HG03439 (cell line): ENCODE data around the gene IFNA13.

Source experiments
- ATAC-seq: cut with Tn5 transposase; IDR thresholded peaks from one replicate; pipeline ENCODE4 v1.9.1; 2021; ENCODE audit warnings: mild to moderate bottlenecking, moderate library complexity; ENCODE audit not compliant: unreplicated experiment

Gene IFNA13

DNA sequence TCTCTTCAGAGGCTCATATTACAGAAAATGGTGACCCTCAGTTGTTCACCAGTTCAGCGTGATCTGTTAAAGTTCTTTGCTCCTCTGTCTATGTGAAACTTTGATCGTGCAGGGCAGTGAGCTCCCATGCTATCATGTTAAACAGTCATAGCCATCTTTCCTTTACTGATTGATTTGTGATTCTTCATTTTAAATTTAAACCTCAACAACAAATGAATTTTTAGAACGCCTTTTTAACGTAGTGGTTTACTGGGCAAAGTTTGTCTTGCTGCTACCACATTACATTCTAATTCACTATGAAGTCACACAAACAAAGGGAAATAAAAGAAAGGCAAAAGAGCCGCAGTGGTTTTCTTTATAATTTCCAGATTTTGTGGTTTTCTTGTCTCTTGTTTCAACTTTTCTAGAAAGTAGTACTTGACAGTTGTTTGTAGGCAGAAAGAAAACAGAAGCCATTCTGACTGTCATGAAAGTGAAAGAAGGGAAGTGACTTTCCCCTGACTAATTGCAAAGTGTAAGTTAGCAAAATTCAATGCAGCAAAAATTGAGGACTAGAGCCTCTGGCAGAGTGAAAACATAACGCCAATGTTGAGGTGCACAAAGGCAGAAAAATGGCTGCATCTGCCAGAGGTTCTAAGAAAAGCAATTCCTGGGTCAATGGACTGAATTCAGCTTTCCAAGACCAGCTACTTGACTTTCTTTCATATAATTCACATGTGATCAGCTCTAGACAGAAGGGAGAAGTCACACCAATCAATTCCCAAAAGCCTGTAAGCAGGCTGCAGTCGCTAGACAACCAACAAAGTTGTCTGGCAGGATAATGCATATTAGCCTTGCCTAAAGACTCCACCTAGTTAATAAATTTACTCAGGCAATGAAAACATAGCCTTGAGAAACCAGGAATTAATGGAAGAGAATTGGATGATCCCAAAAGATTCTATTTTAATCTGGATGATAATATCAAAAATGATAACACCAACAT lies 10.1 kb downstream of the IFNA13 start:
- peak; percentile 85 for ATAC-seq

DNA sequence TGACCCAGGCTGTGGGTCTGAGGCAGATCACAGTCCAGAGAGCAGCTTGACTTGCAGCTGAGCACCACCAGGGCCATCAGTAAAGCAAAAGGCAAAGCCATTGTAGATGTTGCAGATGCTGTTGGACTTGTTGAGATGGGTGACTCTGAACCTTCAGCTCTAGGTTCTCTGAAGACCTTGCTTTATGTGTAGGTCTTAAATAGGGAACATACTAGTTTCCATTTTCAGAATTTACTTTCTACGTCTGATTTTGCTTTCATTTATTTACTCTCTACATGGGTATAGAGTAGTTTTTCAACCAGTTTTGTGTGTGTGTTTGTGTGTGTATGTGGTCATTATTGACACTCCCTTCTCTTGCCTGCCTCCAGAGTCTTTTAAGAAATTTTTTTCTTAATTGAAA lies 17.1 kb downstream of the IFNA13 start, which contains the start of gene IFNA6:
Gene IFNA6, minus strand, starts transcription at position 101 of the 400 bp plus-strand sequence. Its CDS starts 0 bp downstream, at position 101.
- ATAC-seq = no peak

DNA sequence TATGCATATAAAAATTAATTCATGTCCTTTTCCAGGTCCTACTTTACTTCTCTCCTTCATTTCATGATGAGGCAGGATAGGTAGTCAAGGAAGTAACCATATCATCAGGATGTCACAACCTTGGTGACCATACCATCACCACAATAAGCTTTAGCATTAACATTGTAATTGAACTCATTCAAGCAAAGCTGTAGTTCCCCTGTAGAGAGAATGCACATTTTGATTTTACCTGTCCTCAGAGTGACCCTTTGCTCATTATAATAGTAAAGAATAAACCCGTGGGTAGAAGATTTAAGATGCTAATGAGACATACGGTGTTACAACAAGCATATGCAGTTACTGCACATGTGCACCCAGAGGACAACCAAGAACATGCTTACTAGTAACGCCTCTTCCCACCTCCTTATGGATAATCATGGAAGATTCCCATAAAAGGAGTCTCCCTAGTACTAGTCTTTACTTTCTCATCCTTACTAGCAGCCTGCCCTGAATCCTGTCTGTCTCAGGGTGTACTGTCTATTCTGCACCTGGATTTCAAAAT lies 19.4 kb downstream of the IFNA13 start:
- no peak for ATAC-seq

DNA sequence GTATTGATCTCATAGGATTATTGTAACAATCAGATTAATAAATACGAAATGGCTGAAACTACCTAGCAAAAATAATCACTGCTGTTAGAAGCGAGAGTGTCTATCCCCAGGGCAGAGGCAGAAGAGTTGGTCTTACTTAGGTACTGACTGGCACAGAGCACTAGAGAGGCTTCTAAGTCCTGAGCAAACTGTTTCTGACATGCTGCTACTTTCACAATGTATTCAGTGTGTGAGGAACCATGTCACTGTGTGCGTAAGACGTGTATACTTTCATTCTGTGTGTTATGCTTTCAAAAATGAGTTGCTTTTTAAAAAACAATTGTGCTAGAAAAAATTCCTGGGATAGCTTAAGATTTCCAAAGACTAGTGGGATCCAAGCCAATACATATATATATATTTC lies 27.1 kb downstream of the IFNA13 start:
- ATAC-seq = no peak

DNA sequence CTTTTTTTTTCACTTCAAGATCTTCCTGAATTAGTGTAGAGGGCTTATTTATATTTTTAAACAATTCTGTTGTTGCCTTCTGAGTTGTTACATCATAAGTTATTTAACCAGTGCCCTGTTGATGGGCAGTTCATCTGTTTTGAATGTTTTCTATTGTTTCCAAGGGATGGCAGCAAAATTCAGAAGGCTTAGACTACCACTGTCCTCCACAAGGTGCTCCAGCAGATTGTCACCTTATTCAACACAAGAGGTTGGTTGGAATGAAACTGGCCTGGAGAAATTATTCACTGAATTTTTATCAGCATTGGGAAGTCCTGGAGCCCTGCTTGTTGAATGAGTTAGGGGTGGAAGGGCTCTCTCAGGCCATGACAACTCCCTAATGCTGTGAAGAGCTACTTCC lies 31.4 kb downstream of the IFNA13 start:
- ATAC-seq = no peak

DNA sequence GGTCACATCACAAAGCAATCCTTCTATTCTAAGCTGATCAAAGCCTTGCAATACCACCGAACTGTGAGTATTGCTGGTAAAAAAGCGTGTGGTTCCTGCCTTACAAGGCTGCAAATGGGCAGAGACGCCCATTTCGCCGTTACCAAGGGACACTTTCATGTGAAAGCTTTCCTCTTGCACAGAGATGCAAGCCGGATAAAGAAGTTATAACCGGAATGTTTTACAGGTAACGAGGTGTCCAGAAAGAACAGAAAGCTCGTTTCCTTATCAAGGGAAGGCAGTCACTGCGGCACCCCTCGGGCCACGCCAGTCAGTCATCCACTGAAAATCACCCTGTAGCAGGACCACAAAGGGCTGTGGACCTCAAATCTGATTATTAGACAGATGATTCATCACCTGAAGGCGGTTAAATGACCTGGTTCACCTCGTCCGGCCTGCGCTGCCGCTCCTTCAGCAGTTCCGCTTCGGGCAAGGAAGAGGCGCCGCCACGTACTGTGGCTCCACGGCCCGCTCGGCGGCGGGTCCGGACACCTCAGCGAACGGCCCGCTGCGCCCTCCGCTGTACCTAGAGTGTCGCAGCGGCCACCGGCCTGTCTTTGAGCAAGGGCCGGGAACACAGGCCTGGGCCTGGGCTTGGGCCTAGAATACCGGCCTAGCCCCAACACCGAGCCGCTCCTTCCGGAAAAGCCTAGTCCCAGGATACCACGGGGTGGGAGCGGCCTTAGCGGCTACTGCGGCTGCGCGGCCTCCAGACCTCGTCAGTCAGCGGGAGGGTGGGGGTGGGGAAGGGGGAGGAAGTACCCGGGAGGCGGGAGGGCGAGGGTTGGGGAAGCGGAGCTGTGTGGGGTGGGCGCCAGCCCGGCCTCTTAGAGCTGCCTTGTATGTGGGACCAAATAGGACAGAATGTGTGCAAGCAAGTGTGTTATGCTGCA lies 32.9 kb downstream of the IFNA13 start, which contains the start of gene KLHL9:
Gene KLHL9, minus strand, starts transcription at position 704 of the 932 bp plus-strand sequence. Its CDS starts 545 bp downstream, at position 159.
- peak; percentile 90 for ATAC-seq

DNA sequence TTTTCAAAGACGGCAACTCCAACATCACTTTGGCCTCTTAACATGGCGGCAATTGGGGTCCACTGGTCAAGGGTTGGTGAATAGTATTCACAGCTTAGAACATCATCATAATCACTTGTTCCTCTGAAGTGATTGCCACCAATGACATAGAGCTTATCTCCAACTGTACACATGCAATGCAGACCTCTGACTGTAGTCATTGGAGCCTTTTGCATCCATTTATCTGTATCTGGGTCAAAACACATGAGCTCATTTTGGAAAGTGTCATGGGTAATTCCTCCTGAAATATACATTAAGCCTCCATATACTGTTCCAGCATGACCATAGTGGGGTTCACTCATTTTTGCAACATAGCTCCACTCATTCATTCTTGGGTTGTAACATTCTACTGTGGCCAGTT lies 34.6 kb downstream of the IFNA13 start:
- no peak for ATAC-seq

DNA sequence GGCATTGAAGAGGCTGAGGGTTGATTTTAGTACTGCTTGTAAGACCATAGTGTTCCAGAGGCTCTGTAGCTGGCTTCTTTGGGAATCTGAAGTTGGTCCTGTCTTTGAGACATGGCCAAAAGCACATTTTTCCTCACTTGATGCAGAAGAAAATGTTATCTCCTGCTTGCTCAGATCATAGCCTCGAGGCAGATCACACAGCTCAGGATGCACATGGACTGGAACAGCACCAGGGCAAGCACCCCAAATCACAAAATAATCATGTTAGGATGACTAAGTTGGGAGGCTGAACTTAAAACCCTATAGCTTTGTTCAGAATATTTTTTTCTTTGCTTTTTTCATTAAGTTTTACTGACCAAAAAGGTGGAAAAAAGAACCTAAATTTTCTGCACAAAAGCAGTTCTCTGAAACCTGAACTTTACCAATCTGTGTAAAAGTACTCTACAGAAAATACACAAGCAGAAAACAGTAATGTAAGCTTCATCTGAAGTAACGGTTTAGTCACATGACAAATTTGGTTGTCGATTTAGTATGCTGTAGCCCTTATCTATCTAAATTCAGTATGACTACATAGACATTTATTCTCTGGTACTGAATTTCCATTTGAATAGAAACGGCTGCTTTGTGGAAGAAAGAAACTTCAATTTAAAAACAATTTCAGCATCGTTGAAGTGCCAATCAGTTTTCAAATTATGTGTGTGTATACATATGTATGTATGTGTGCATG lies 36.0 kb downstream of the IFNA13 start:
- ATAC-seq = no peak

DNA sequence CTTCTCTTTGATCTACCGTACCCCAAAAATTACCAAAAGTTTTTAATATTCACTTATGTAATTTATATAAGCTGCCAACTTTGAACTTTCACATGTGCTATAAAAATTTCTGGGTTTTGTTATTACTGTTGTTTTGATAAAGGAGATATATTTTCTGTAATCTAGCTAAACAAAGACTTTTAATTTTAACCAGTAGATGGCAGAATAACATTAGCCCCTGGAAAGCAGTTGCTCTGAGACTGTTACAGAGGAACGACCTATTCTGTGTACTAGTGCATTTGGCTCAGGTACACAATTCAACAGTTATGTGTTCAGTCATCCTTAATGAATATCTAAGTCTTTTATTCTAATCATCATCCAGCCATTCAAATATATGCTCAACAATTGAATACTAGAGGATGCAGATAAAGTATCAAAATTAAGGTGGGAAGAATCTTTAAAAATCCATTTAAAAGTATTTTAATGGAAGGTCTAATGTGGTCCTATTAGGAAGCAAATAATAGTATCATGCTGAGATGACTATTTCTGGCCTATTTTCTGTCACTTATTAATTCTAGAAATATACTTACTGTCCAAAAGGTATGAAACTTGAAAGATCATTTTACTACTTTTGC lies 41.2 kb downstream of the IFNA13 start:
- peak; percentile 77 for ATAC-seq

DNA sequence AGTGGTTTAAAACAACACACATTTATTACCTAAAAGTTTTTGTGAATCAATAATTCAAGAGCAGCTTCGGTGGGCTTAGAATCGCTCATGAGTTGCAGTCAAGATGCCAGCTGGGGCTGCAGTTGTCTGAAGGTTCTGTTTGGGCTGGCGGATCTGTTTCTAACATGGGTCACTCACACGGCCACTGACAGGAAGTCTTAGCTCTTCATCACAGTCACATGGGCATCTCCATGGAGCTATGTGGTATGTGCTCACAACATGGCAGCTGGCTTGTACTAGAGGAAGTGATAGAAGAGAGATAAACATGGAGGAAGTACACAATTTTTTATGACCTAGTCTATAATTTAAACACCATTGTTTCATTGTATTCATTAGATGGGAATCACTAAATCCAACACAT lies 43.8 kb downstream of the IFNA13 start:
- ATAC-seq = no peak

DNA sequence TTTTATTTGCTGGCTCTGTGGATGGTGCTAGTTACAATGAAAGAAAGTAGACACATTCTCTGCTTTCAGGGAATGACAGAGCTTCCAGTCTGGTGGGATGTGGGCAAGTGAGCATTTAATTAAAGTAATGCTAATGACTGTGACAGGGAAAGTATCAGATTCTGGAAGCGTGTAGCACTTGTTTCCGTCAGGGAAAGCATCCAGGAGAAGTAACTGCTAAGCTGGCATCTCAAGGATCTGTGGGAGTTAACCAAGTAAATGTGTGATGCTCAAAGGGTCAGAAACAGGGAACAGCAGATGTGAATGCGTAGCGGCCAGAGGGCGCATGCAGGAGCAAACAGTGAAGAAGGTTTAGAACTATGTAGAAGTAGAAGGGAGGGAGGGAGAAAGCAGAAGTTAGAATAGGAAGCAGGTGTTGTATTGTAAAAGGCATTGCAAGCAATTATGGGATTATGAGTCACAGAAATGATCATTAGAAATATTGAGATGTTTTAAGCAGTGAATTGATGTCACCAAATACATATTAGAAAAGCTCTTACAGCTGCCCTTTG lies 44.9 kb downstream of the IFNA13 start:
- no peak for ATAC-seq

DNA sequence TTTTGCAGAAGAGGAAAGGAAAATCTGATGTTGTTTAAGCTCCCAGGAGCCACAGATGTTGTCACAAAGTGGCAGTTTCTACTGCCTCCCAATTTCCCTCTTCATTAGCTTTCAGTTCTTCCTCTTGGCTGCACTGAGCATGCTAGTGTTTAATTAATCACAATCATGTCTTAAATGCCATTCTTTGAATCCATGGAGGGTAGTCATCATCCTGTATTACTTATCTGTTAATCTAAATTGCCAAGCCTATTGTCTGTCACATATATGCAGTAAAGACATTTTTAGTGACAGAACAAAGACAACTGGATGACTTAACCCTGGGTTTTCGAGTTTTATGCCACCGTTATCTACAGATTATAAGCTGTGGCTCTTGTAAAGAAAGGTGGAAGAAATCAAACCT lies 47.4 kb downstream of the IFNA13 start:
- no peak for ATAC-seq

DNA sequence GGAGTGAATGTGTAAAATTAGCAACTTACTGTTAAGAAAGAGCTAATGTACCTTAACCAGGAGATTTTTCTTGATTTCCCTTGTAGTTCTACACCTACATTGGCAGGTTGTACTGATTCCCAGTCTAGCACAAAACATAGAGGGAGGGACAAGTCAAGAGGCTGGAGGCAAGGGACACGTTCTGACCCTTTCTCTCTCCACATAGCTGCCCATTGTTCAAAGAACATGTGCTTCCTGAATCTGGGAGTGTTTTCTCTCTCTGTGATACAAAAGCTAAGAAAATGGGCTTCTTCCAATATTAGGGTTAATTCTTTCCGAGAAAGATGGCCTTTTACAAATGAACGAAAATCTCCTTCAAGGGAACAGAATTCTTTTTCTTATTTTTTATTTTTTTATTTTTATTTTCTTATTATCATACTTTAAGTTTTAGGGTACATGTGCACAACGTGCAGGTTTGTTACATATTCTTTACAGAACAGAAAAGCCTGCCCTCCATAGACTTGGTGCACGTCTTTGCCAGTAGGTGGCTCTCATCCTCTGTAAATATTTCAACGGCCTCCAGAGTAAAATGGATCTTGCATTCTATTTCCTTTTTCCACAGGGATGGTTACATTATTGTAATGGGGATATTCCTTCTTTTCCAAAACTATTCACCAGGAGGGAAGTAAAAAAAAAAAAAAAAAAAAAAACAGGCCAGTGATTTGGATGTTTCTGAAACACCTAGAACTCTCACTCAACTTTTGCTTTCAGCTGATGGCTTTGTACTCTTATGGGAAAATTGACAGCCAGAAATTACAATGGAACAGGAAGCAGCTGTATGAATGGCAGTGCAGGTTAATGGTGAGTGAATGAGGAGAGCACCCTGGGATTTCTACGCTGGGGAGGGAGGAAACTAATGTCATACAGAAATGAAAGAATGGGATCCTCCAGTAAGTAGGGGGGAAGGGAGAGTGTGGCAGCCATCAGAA lies 49.6 kb downstream of the IFNA13 start:
- peak; percentile 63 for ATAC-seq
